Left ventricle myocardium inferior (tissue), 1 donor: ENCODE measurements around the gene SMIM45.

Experiments
- DNase-seq: peaks from one replicate; pipeline ENCODE4 v3.0.0-alpha.2; 2020
- H3K27ac ChIP-seq: fragments of 200-600 bp; replicated peaks from 2 replicates; pipeline ENCODE4 v1.8.0; 2021
- H3K27me3 ChIP-seq: fragments of 200-600 bp; 2 replicates; pipeline ENCODE4 v1.8.0; 2021; ENCODE audit warnings: low read depth
- H3K36me3 ChIP-seq: fragments of 200-600 bp; 2 replicates; pipeline ENCODE4 v1.8.0; 2021
- H3K4me1 ChIP-seq: fragments of 200-600 bp; 2 replicates; pipeline ENCODE4 v1.8.0; 2021
- H3K4me3 ChIP-seq: fragments of 200-600 bp; 2 replicates; pipeline ENCODE4 v1.8.0; 2021; ENCODE audit warnings: mild to moderate bottlenecking, moderate library complexity
- H3K9me3 ChIP-seq: fragments of 200-600 bp; replicated peaks from 2 replicates; pipeline ENCODE4 v1.8.0; 2021
- intact Hi-C: fragments of 100-400 bp; cut with micrococcal nuclease; formaldehyde crosslinking; loops from one replicate; pipeline ENCODE4 v1.11.0; 2022
- TF ChIP-seq, protein P1 (sequence below): fragments of 200-600 bp; IDR thresholded peaks from 2 replicates; pipeline ENCODE4 v1.8.0; 2021; ENCODE audit warnings: antibody characterized with exemption, mild to moderate bottlenecking, borderline replicate concordance
- donor health status: DM: no; HTN: yes; CAD: no; lungs with severe emphysema.

The SMIM45 gene

DNA sequence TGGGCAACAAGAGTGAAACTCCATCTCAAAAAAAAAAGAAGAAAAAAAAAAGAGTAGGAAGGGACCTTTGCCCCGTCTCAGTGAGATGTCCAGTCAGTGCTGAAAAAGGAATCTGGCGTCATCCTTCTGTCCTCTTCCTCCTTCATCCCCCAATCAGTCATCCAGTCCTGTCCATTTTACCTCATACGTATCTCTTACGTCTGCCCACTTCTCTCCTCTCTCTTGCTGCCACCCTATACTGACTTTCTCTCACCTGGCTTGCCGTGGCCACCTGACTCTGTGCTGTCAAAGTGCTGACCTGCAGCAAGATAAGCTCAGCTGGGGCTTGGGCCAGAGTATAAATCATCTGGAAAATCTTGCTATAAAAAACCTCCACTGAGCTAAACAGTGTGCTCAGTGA lies 30.9 kb downstream of the SMIM45 start:
- no peaks in the 10 kb centered on the region for H3K36me3 ChIP-seq
- intact Hi-C loops = no loop called here
- H3K4me1 ChIP-seq = no peaks in the 10 kb centered on the region
- peaks cover 29% of the 10 kb centered on the region for H3K27me3 ChIP-seq
- no peak overlapping the region for H3K27ac ChIP-seq
- no peaks in the 10 kb centered on the region for H3K9me3 ChIP-seq
- TF ChIP-seq, protein P1, sequence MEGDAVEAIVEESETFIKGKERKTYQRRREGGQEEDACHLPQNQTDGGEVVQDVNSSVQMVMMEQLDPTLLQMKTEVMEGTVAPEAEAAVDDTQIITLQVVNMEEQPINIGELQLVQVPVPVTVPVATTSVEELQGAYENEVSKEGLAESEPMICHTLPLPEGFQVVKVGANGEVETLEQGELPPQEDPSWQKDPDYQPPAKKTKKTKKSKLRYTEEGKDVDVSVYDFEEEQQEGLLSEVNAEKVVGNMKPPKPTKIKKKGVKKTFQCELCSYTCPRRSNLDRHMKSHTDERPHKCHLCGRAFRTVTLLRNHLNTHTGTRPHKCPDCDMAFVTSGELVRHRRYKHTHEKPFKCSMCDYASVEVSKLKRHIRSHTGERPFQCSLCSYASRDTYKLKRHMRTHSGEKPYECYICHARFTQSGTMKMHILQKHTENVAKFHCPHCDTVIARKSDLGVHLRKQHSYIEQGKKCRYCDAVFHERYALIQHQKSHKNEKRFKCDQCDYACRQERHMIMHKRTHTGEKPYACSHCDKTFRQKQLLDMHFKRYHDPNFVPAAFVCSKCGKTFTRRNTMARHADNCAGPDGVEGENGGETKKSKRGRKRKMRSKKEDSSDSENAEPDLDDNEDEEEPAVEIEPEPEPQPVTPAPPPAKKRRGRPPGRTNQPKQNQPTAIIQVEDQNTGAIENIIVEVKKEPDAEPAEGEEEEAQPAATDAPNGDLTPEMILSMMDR = no peak
- no peak overlapping the region for H3K4me3 ChIP-seq
- no peak for DNase-seq

DNA sequence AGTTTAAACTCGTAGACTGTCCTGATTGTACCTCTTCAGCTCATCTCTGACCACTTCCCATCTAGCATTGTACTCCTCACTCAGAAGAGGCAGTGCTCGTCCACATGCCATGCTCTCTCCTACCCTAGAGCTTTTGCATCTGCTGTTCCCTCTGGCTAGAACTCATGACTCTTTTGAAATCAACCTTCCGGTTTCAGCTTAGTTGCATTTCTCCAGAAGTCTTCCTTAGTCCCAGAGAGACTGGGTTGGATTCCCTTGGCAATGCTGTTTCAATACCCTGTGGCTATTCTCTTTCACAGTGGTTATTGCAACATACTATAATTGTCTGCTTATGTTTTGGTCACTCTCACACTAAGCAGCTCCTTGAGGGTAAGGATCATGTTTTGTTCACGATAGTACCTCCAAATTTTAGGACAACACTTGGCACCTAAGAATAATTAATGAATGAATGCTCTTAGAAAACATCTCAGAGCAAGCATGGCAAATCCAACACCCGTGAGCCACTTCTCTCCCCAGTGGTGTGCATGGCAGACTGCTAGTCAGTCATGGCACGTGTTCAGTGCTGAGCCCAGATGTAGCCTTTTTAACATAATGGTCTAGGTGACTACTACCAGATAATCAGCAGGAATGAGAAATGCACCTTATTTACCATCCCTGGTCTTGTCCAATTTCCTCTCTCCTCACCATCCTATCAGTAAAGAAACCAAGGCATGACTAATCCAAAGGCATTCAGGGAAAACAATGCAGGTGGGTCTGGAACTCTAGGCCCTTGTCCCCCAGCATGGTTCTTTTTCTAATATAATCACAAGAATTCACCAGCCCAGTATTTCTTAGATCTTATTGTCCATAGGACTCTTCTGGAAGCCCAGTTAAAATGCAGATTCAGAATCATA lies 31.8 kb downstream of the SMIM45 start:
- intact Hi-C loops = no loop called here
- no peak overlapping the region for H3K27ac ChIP-seq
- DNase-seq = no peak
- TF ChIP-seq, protein P1 = no peak
- no peak overlapping the region for H3K4me3 ChIP-seq
- H3K4me1 ChIP-seq = no peaks in the 10 kb centered on the region
- peaks cover 32% of the 10 kb centered on the region for H3K27me3 ChIP-seq
- no peaks in the 10 kb centered on the region for H3K9me3 ChIP-seq
- no peaks in the 10 kb centered on the region for H3K36me3 ChIP-seq

DNA sequence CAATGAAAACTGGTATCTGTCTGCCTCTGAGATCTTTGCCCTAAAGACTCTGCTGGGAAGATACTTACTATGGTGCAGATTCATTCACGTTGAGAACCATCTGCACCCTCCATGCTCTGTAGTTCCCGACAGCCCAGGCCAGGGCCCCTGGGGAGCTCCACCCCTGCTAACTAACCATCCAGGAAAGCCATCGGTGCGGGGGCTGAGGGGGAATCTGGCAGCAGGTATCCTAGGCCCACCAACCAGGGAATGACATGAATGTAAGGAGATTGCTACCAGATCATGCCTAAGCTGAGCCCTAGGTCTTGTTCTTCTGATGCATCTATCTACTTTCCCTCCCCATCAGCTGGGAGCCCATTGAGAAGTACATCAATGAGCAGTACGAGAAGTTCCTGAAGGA lies 35.3 kb downstream of the SMIM45 start:
- H3K27ac ChIP-seq = no peak overlapping the region

DNA sequence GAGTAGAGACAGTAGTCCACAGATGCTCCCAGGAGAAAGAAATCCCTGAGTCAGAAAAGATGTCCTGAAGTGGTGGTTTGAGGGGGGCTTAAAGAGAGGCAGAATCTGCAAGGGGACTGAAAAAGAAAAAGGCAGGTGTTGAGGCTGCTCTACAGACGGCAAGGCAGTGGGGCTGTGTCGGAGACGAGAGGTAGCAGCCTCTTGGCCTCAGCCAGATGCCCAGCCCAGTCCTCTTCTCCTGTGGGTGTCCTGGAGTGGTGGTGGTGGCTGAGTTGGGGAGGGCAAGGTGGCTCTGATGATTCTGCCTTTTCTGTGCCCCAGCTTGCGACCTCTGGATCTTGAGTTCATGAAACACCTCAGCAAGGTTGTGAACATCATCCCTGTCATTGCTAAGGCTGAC lies 37.3 kb downstream of the SMIM45 start:
- Histone ChIP-seq H3K27me3 (peaks cover 25% of the 10 kb centered on the region), H3K9me3 (no peaks in the 10 kb centered on the region), H3K4me1 (no peaks in the 10 kb centered on the region), H3K27ac (no peak overlapping the region), H3K4me3 (no peak overlapping the region), H3K36me3 (no peaks in the 10 kb centered on the region)
- intact Hi-C loops = no loop called here
- no peak for DNase-seq
- TF ChIP-seq, protein P1 = no peak

More for the DNA sequence above, 35.3 kb downstream of the SMIM45 start:
- H3K4me3 ChIP-seq = no peak overlapping the region
- no peaks in the 10 kb centered on the region for H3K9me3 ChIP-seq
- H3K27me3 ChIP-seq = peaks cover 25% of the 10 kb centered on the region
- no peaks in the 10 kb centered on the region for H3K36me3 ChIP-seq
- TF ChIP-seq, protein P1 = no peak
- no peaks in the 10 kb centered on the region for H3K4me1 ChIP-seq
- intact Hi-C loops = no loop called here
- DNase-seq = no peak

DNA sequence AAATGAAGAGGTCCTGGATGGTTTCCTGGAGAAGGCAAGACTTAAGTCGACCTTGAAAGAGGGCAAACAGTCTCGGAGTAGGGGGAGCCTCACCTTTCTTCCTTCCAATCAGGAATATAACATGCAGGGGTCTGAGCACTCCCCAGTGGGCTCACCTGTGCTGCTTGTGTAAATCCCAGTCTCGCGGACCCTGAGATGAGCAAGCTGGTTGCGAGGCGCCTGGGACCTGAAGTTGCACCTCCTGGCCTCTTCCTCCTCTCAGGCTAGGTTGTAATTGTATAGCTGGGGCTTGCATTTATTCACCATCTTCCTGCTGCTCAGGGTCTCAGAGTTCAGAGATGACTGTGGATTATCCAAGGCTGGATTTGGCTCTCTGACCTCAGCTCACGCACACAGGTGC lies 39.2 kb downstream of the SMIM45 start:
- Histone ChIP-seq H3K36me3 (no peaks in the 10 kb centered on the region), H3K9me3 (no peaks in the 10 kb centered on the region), H3K4me1 (no peaks in the 10 kb centered on the region), H3K27me3 (peaks cover 25% of the 10 kb centered on the region), H3K4me3 (no peak overlapping the region), H3K27ac (no peak overlapping the region)
- DNase-seq = no peak
- TF ChIP-seq, protein P1 = no peak
- intact Hi-C loops = no loop called here
